Loucy (cell line): ENCODE data around the gene RGS6.

Source experiments
- H2AFZ ChIP-seq: fragments of 200-600 bp; sonication (generic); 2 replicates; pipeline ENCODE4 v1.6.0; 2016; ENCODE audit warnings: antibody characterized with exemption, mild to moderate bottlenecking, low read length, moderate library complexity
- H3F3A ChIP-seq: fragments of 200-600 bp; 2 replicates; pipeline ENCODE4 v1.6.0; 2016; ENCODE audit warnings: antibody characterized with exemption, low read depth, mild to moderate bottlenecking
- H3K27me3 ChIP-seq: fragments of 200-600 bp; sonication (generic); 2 replicates; pipeline ENCODE4 v1.6.1; 2014; ENCODE audit warnings: low read length, mild to moderate bottlenecking; ENCODE audit not compliant: insufficient read depth, poor library complexity, severe bottlenecking
- H3K36me3 ChIP-seq: fragments of 200-600 bp; sonication (generic); 2 replicates; pipeline ENCODE4 v1.6.1; 2016; ENCODE audit warnings: low read length; ENCODE audit not compliant: insufficient read depth
- H3K4me1 ChIP-seq: fragments of 200-600 bp; sonication (generic); 2 replicates; pipeline ENCODE4 v1.5.1; 2014; ENCODE audit warnings: low read length, mild to moderate bottlenecking; ENCODE audit not compliant: insufficient read depth, poor library complexity, severe bottlenecking
- H3K4me2 ChIP-seq: fragments of 200-600 bp; sonication (generic); 2 replicates; pipeline ENCODE4 v1.6.0; 2014; ENCODE audit warnings: antibody characterized with exemption, low read length, low read depth, mild to moderate bottlenecking; ENCODE audit not compliant: poor library complexity, severe bottlenecking
- H3K4me3 ChIP-seq: fragments of 200-600 bp; sonication (generic); 2 replicates; pipeline ENCODE4 v1.5.1; 2014; ENCODE audit warnings: low read length, mild to moderate bottlenecking, mixed read lengths; ENCODE audit not compliant: poor library complexity, severe bottlenecking
- H3K79me2 ChIP-seq: fragments of 200-600 bp; sonication (generic); 2 replicates; pipeline ENCODE4 v1.6.1; 2014; ENCODE audit warnings: low read length; ENCODE audit not compliant: insufficient read depth
- H3K9ac ChIP-seq: fragments of 200-600 bp; sonication (generic); 2 replicates; pipeline ENCODE4 v1.6.0; 2014; ENCODE audit warnings: mild to moderate bottlenecking, low read depth, low read length, moderate library complexity; ENCODE audit not compliant: poor library complexity, severe bottlenecking
- H3K9me2 ChIP-seq: fragments of 200-600 bp; sonication (generic); replicated peaks from 2 replicates; pipeline ENCODE4 v1.6.1; 2016; ENCODE audit warnings: low read depth, low read length, mixed read lengths
- H3K9me3 ChIP-seq: fragments of 200-600 bp; sonication (generic); 2 replicates; pipeline ENCODE4 v1.6.1; 2014; ENCODE audit warnings: mild to moderate bottlenecking, antibody characterized with exemption, low read length, low read depth; ENCODE audit not compliant: insufficient read depth
- H4K20me1 ChIP-seq: fragments of 200-600 bp; sonication (generic); 2 replicates; pipeline ENCODE4 v1.6.0; 2014; ENCODE audit warnings: antibody characterized with exemption, low read length, mild to moderate bottlenecking; ENCODE audit not compliant: insufficient read depth, poor library complexity, severe bottlenecking
- CTCF ChIP-seq: fragments of 200-600 bp; sonication (generic); conservative IDR thresholded peaks from 2 replicates; pipeline ENCODE4 v1.5.1; 2014; ENCODE audit warnings: mild to moderate bottlenecking, antibody characterized with exemption, low read length
- EZH2phosphoT487 ChIP-seq: fragments of 200-600 bp; IDR thresholded peaks from 2 replicates; pipeline ENCODE4 v1.6.1; 2018; ENCODE audit warnings: antibody characterized with exemption, mild to moderate bottlenecking, moderate library complexity, borderline replicate concordance

Gene RGS6

GRCh38 chr14:72613231-72613974, 681.2 kb downstream of the RGS6 start:
- no peaks in the 10 kb centered on the region for H3K9me3 ChIP-seq
- H3K36me3 ChIP-seq = no peaks in the 10 kb centered on the region
- no peaks in the 10 kb centered on the region for H3K27me3 ChIP-seq
- no peaks in the 10 kb centered on the region for H3K9me2 ChIP-seq
- no peaks in the 10 kb centered on the region for H3K79me2 ChIP-seq
- no peaks in the 10 kb centered on the region for H4K20me1 ChIP-seq
- no peaks in the 10 kb centered on the region for H3F3A ChIP-seq
- H2AFZ ChIP-seq = no peak overlapping the region
- H3K4me1 ChIP-seq = peaks cover 57% of the 10 kb centered on the region
- H3K4me2 ChIP-seq = no peak overlapping the region
- TF ChIP-seq EZH2phosphoT487 (no peak), CTCF (no peak)
- H3K9ac ChIP-seq = no peak overlapping the region
- H3K4me3 ChIP-seq = no peak overlapping the region

- peaks cover 53% of the 10 kb centered on the region for H3K4me1 ChIP-seq
- no peak overlapping the region for H3K4me2 ChIP-seq
- H3K27me3 ChIP-seq = no peaks in the 10 kb centered on the region
- no peak for TF ChIP-seq CTCF
- TF ChIP-seq EZH2phosphoT487 = no peak
- H3K9me3 ChIP-seq = no peaks in the 10 kb centered on the region
- H4K20me1 ChIP-seq = no peaks in the 10 kb centered on the region
- H3K79me2 ChIP-seq = no peaks in the 10 kb centered on the region
- no peaks in the 10 kb centered on the region for H3K36me3 ChIP-seq
- H2AFZ ChIP-seq = no peak overlapping the region
- H3K4me3 ChIP-seq = no peak overlapping the region
- no peaks in the 10 kb centered on the region for H3F3A ChIP-seq
- no peaks in the 10 kb centered on the region for H3K9me2 ChIP-seq
- no peak overlapping the region for H3K9ac ChIP-seq
Observed at GRCh38 chr14:72613975-72614319, 681.7 kb downstream of the RGS6 start.

GRCh38 chr14:72614365-72614764, 682.1 kb downstream of the RGS6 start:
- H3F3A ChIP-seq = no peaks in the 10 kb centered on the region
- H3K27me3 ChIP-seq = no peaks in the 10 kb centered on the region
- H3K36me3 ChIP-seq = no peaks in the 10 kb centered on the region
- no peak overlapping the region for H3K9ac ChIP-seq
- H2AFZ ChIP-seq = no peak overlapping the region
- no peaks in the 10 kb centered on the region for H3K9me3 ChIP-seq
- no peaks in the 10 kb centered on the region for H4K20me1 ChIP-seq
- no peak overlapping the region for H3K4me2 ChIP-seq
- peaks cover 53% of the 10 kb centered on the region for H3K4me1 ChIP-seq
- H3K79me2 ChIP-seq = no peaks in the 10 kb centered on the region
- H3K9me2 ChIP-seq = no peaks in the 10 kb centered on the region
- TF ChIP-seq EZH2phosphoT487 (no peak), CTCF (no peak)
- H3K4me3 ChIP-seq = no peak overlapping the region
